ENCODE results near the gene SPG21.

The SPG21 gene

GRCh38 chr15:64921711-64922110 is 68.0 kb downstream of the SPG21 start:
- no peak for DNase-seq (ENCODE audit: low spot score)
- TF ChIP-seq, protein P1, sequence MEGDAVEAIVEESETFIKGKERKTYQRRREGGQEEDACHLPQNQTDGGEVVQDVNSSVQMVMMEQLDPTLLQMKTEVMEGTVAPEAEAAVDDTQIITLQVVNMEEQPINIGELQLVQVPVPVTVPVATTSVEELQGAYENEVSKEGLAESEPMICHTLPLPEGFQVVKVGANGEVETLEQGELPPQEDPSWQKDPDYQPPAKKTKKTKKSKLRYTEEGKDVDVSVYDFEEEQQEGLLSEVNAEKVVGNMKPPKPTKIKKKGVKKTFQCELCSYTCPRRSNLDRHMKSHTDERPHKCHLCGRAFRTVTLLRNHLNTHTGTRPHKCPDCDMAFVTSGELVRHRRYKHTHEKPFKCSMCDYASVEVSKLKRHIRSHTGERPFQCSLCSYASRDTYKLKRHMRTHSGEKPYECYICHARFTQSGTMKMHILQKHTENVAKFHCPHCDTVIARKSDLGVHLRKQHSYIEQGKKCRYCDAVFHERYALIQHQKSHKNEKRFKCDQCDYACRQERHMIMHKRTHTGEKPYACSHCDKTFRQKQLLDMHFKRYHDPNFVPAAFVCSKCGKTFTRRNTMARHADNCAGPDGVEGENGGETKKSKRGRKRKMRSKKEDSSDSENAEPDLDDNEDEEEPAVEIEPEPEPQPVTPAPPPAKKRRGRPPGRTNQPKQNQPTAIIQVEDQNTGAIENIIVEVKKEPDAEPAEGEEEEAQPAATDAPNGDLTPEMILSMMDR (IDR thresholded peaks at IDR 0.05), result no peak
- Histone ChIP-seq H3K4me3 (no peak overlapping the region), H3K27ac (peak overlapping the region; percentile 50 to 84)

GRCh38 chr15:64919721-64920120 is 70.0 kb downstream of the SPG21 start:
- Histone ChIP-seq H3K4me3 (no peak overlapping the region), H3K27ac (no peak overlapping the region)
- TF ChIP-seq, protein P1 (IDR thresholded peaks at IDR 0.05), result no peak
- DNase-seq (ENCODE audit: low spot score), result no peak

GRCh38 chr15:64917211-64917610 is 72.5 kb downstream of the SPG21 start:
- no peak for DNase-seq (ENCODE audit: low spot score)
- TF ChIP-seq, protein P1 (IDR thresholded peaks at IDR 0.05), result no peak
- Histone ChIP-seq H3K4me3 (no peak overlapping the region), H3K27ac (no peak overlapping the region)

DNA sequence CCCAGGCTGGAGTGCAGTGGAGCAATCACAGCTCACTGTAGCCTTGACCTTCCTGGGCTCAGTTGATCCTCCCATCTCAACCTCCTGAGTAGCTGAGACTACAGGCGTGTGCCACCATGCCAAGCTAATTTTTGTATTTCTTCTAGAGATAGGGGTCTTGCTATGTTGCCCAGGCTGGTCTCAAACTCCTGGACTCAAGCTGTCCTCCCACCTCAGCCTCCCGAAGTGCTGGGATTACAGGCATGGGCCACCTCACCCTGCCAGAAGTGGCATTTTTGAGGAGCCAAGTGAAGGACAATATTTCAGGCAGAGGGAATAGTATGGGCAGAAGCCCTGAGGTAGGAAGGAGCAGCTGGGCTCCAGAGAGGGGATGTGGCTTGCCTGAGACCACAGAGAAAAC is 73.3 kb downstream of the SPG21 start:
- TF ChIP-seq, protein P1 (IDR thresholded peaks at IDR 0.05), result no peak
- Histone ChIP-seq H3K27ac (no peak overlapping the region), H3K4me3 (no peak overlapping the region)
- no peak for DNase-seq (ENCODE audit: low spot score)

DNA sequence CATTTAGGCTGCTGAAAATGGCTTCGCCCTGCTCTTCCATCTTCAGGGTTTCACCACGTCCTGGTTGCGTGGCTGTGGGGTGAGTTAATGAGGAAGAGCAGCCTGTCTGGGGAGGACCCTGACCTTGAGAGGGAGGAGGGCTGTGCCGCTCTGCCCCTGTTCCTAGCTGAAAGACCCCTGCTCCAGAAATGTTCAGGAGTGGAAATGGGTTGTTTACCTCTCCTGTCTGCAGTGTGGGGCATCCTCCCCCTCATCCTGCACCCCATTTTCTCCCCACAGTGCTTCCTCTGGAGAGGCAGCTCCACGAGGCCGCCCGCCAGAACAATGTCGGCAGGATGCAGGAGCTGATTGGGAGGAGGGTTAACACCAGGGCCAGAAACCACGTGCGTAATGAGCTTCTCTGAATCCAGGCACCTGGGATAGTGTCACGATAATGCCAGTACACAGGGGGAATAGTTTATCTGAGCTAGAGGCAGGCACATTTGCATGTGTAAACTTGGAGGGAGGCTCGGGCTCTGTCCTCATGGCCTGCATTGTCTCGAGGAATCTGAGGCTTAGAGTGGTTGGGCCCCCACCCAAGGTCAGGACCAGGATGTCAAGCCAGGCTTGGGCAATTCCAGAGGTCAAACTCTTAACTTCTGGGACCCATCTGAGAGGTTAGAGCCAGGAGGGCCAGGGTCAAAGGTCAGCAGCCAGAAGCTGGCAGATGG is 74.0 kb downstream of the SPG21 start:
- Histone ChIP-seq H3K4me3 (no peak overlapping the region), H3K27ac (no peak overlapping the region)
- TF ChIP-seq, protein P1 (IDR thresholded peaks at IDR 0.05), result no peak
- no peak for DNase-seq (ENCODE audit: low spot score)

Data from coronary artery (tissue), 2 donors.